ENCODE results near the gene PARD3B.

PARD3B gene

GRCh38 chr2:204946892-204947291, 401.6 kb downstream of the PARD3B start:
- no peak overlapping the region for H3K27ac ChIP-seq (replicated peaks)
- TF ChIP-seq, protein P1, sequence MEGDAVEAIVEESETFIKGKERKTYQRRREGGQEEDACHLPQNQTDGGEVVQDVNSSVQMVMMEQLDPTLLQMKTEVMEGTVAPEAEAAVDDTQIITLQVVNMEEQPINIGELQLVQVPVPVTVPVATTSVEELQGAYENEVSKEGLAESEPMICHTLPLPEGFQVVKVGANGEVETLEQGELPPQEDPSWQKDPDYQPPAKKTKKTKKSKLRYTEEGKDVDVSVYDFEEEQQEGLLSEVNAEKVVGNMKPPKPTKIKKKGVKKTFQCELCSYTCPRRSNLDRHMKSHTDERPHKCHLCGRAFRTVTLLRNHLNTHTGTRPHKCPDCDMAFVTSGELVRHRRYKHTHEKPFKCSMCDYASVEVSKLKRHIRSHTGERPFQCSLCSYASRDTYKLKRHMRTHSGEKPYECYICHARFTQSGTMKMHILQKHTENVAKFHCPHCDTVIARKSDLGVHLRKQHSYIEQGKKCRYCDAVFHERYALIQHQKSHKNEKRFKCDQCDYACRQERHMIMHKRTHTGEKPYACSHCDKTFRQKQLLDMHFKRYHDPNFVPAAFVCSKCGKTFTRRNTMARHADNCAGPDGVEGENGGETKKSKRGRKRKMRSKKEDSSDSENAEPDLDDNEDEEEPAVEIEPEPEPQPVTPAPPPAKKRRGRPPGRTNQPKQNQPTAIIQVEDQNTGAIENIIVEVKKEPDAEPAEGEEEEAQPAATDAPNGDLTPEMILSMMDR (IDR thresholded peaks at IDR 0.05; ENCODE audit: insufficient read depth, low read length) = no peak
- no peak for TF ChIP-seq REST (IDR thresholded peaks at IDR 0.05; ENCODE audit: insufficient replicate concordance, low read depth)
- TF ChIP-seq SPI1 (IDR thresholded peaks at IDR 0.05; ENCODE audit: borderline replicate concordance, low read depth) = no peak
- no peak for TF ChIP-seq POLR2AphosphoS5 (IDR thresholded peaks at IDR 0.05; ENCODE audit: low read depth)
- TF ChIP-seq GABPA (IDR thresholded peaks at IDR 0.05; ENCODE audit: low read depth) = no peak
- H3K27me3 ChIP-seq (ENCODE audit: insufficient read depth, poor library complexity, severe bottlenecking) = no peaks in the 10 kb centered on the region
- H3K4me3 ChIP-seq (replicated peaks; ENCODE audit: insufficient read depth, low read length) = no peak overlapping the region
- no peak for DNase-seq (ENCODE audit: low read depth in 1 of 2, low spot score in 1 of 2)

DNA sequence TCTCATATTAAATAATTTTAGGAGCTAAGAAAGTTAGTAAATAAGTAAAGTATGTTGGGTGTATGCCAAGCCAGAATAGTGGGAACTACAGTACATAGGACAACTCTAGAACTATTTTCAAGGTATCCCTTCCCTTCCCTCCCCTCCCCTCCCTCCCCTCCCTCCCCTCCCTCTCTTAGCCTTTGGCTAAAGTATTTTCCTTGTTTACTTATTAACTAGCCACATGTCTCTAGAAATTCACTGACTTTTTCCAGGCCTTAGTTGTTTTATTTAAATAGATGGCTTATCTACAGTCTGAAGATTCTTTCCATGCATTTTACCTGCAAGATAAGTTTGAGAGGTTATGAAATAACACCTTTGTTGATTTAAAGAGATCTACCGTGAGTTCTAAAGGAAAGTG, 402.1 kb downstream of the PARD3B start:
- no peak for DNase-seq (ENCODE audit: low read depth in 1 of 2, low spot score in 1 of 2)
- no peak overlapping the region for H3K27ac ChIP-seq (replicated peaks)
- no peak overlapping the region for H3K4me3 ChIP-seq (replicated peaks; ENCODE audit: insufficient read depth, low read length)
- TF ChIP-seq SPI1 (IDR thresholded peaks at IDR 0.05; ENCODE audit: borderline replicate concordance, low read depth) (no peak), REST (IDR thresholded peaks at IDR 0.05; ENCODE audit: insufficient replicate concordance, low read depth) (no peak), GABPA (IDR thresholded peaks at IDR 0.05; ENCODE audit: low read depth) (no peak), POLR2AphosphoS5 (IDR thresholded peaks at IDR 0.05; ENCODE audit: low read depth) (no peak)
- TF ChIP-seq, protein P1 (IDR thresholded peaks at IDR 0.05; ENCODE audit: insufficient read depth, low read length) = no peak
- no peaks in the 10 kb centered on the region for H3K27me3 ChIP-seq (ENCODE audit: insufficient read depth, poor library complexity, severe bottlenecking)

DNA sequence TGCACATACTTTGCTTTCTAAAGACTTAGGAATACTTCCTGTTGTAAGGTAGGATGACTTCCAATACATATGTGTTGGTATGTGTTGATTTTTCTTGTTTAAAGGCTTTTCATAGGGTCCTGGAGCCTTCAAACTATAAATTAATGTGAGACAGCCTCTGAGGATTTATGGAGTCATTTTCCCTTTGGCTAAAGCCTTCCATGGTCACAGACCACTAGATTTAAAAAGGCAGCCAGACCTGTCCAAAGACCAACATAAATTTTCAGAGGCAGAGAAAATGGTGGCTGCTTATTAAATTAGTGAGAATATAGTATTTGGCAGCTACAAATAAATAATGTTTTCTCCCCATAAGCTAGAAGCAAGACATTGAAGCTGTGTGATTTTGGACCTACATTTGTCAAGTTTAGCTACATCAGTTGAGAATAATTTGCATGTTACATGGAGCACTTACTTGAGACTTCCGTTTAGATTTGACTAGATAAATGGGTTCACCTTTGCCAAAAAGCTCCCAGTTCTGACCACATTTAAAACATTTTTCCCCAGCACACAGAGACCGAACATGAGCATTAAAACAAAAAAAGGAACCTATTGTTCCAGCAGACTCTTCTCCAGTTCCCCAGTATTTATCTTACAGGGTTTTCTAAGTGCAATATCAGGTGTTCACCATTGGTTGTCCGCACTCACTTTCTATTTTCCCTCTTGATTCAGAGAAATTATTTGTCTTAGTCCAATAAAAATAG, 402.9 kb downstream of the PARD3B start:
- Histone ChIP-seq H3K27ac (replicated peaks) (no peak overlapping the region), H3K27me3 (ENCODE audit: insufficient read depth, poor library complexity, severe bottlenecking) (no peaks in the 10 kb centered on the region), H3K4me3 (replicated peaks; ENCODE audit: insufficient read depth, low read length) (no peak overlapping the region)
- TF ChIP-seq SPI1 (IDR thresholded peaks at IDR 0.05; ENCODE audit: borderline replicate concordance, low read depth) (no peak), REST (IDR thresholded peaks at IDR 0.05; ENCODE audit: insufficient replicate concordance, low read depth) (no peak), POLR2AphosphoS5 (IDR thresholded peaks at IDR 0.05; ENCODE audit: low read depth) (no peak), GABPA (IDR thresholded peaks at IDR 0.05; ENCODE audit: low read depth) (no peak)
- TF ChIP-seq, protein P1 (IDR thresholded peaks at IDR 0.05; ENCODE audit: insufficient read depth, low read length) = no peak
- DNase-seq (ENCODE audit: low read depth in 1 of 2, low spot score in 1 of 2) = no peak
